IMR-90 (cell line): ENCODE data around the gene RAD23B. TPM values are rescaled to one million over a fixed set of nuclear protein-coding genes. Genes with fewer than 3 reads are reported as not detected.

Experiments
- ATAC-seq: fragments of 200-7000 bp; cut with Tn5 transposase; 2 replicates; pipeline ENCODE4 v1.9.1; 2020; ENCODE audit warnings: low read depth, mild to moderate bottlenecking, moderate library complexity
- BruUV-seq: library from RNA; stranded (reverse); fragments of 400-500 nt; replicated peaks from 2 replicates; lab custom pipeline; 2021; lab: Mats Ljungman, UMichigan
- CTCF ChIA-PET: fragments of 300-600 bp; formaldehyde crosslinking; extraction: SDS; loops from one replicate; lab custom pipeline; 2021; ENCODE audit warnings: antibody characterized with exemption; lab: Yijun Ruan, JAX
- POLR2A ChIA-PET: fragments of 300-600 bp; sonication (Branson Sonifier 250); formaldehyde crosslinking; loops from one replicate; lab custom pipeline; 2022; ENCODE audit warnings: antibody characterized with exemption; ENCODE audit not compliant: unreplicated experiment; lab: Charles Lee
- DNase-seq: peaks from one replicate; pipeline ENCODE4 v3.0.0; 2013
- H2AFZ ChIP-seq: replicated peaks from 2 replicates; pipeline ENCODE3; 2013; ENCODE audit warnings: low read length, mild to moderate bottlenecking; ENCODE audit not compliant: poor library complexity
- H2AK5ac ChIP-seq: 2 replicates; pipeline ENCODE4 v1.6.1; 2013; ENCODE audit warnings: low read depth, low read length, inconsistent platforms
- H2AK9ac ChIP-seq: replicated peaks from 2 replicates; pipeline ENCODE3; 2013; ENCODE audit warnings: mild to moderate bottlenecking, low read depth, low read length, moderate library complexity; ENCODE audit not compliant: poor library complexity
- H2BK120ac ChIP-seq: 2 replicates; pipeline ENCODE4 v1.6.1; 2013; ENCODE audit warnings: low read depth, low read length, inconsistent platforms
- H2BK15ac ChIP-seq: 3 replicates; pipeline ENCODE4 v1.6.1; 2013; ENCODE audit warnings: low read depth, low read length, inconsistent platforms
- H2BK20ac ChIP-seq: 2 replicates; pipeline ENCODE4 v1.6.1; 2013; ENCODE audit warnings: low read depth, mild to moderate bottlenecking, inconsistent platforms, low read length, moderate library complexity
- H2BK5ac ChIP-seq: 2 replicates; pipeline ENCODE4 v1.6.1; 2013; ENCODE audit warnings: mild to moderate bottlenecking, low read depth, low read length, inconsistent platforms; ENCODE audit not compliant: poor library complexity, severe bottlenecking
- H3K14ac ChIP-seq: replicated peaks from 2 replicates; pipeline ENCODE4 v1.6.1; 2013; ENCODE audit warnings: low read depth, low read length, inconsistent platforms
- H3K18ac ChIP-seq: 2 replicates; pipeline ENCODE4 v1.6.1; 2013; ENCODE audit warnings: low read depth, low read length, control low read depth
- H3K23ac ChIP-seq: 2 replicates; pipeline ENCODE4 v1.6.1; 2013; ENCODE audit warnings: low read depth, low read length, inconsistent platforms
- H3K27ac ChIP-seq: 2 replicates; pipeline ENCODE4 v1.5.1; 2013; ENCODE audit warnings: mild to moderate bottlenecking, control low read depth, low read length; ENCODE audit not compliant: insufficient read depth
- H3K27me3 ChIP-seq: 2 replicates; pipeline ENCODE4 v1.6.1; 2013; ENCODE audit warnings: low read length; ENCODE audit not compliant: control insufficient read depth, insufficient read depth
- H3K36me3 ChIP-seq: 2 replicates; pipeline ENCODE4 v1.6.1; 2013; ENCODE audit warnings: low read length, mixed read lengths; ENCODE audit not compliant: control insufficient read depth, insufficient read depth
- H3K4ac ChIP-seq: 2 replicates; pipeline ENCODE4 v1.6.1; 2013; ENCODE audit warnings: low read depth, low read length, inconsistent platforms
- H3K4me1 ChIP-seq: 2 replicates; pipeline ENCODE4 v1.6.1; 2013; ENCODE audit warnings: low read length, mixed read lengths; ENCODE audit not compliant: control insufficient read depth, insufficient read depth
- H3K4me2 ChIP-seq: 2 replicates; pipeline ENCODE4 v1.6.1; 2013; ENCODE audit warnings: low read depth, mild to moderate bottlenecking, control low read depth, low read length, moderate library complexity
- H3K4me3 ChIP-seq: 2 replicates; pipeline ENCODE4 v1.5.1; 2013; ENCODE audit warnings: low read depth, mild to moderate bottlenecking, control low read depth, low read length, moderate library complexity; ENCODE audit not compliant: insufficient read depth
- H3K56ac ChIP-seq: 2 replicates; pipeline ENCODE4 v1.6.1; 2013; ENCODE audit warnings: low read length, inconsistent platforms; ENCODE audit not compliant: insufficient read depth; ENCODE audit errors: extremely low read depth
- H3K79me1 ChIP-seq, 2 experiments: 2 replicates each; pipeline ENCODE4 v1.6.1; 2013; ENCODE audit warnings: low read length in 2 of 2, inconsistent platforms in 1 of 2, low read depth in 1 of 2
- H3K9ac ChIP-seq: 2 replicates; pipeline ENCODE4 v1.6.1; 2013; ENCODE audit warnings: low read depth, low read length, control low read depth
- H3K9me1 ChIP-seq: 2 replicates; pipeline ENCODE4 v1.6.1; 2013; ENCODE audit warnings: low read length, inconsistent platforms; ENCODE audit not compliant: insufficient read depth
- H3K9me3 ChIP-seq: 2 replicates; pipeline ENCODE4 v1.6.1; 2013; ENCODE audit warnings: low read length; ENCODE audit not compliant: control insufficient read depth, insufficient read depth
- H4K20me1 ChIP-seq: 2 replicates; pipeline ENCODE4 v1.6.1; 2013; ENCODE audit warnings: low read length, inconsistent platforms; ENCODE audit not compliant: insufficient read depth
- H4K5ac ChIP-seq: 2 replicates; pipeline ENCODE4 v1.6.1; 2013; ENCODE audit warnings: mild to moderate bottlenecking, low read depth, low read length, control low read depth
- H4K8ac ChIP-seq, 2 experiments: 2 replicates each; pipeline ENCODE4 v1.6.1; 2013; ENCODE audit warnings: low read depth in 2 of 2, low read length in 2 of 2, control low read depth in 1 of 2, inconsistent platforms in 1 of 2
- H4K91ac ChIP-seq: 2 replicates; pipeline ENCODE4 v1.6.1; 2013; ENCODE audit warnings: low read depth, low read length, inconsistent platforms; ENCODE audit not compliant: insufficient read depth
- CTCF ChIP-seq: conservative IDR thresholded peaks from 2 replicates; pipeline ENCODE4 v1.5.1; 2012; ENCODE audit warnings: mild to moderate bottlenecking, low read depth, low read length, improper control_type of control experiment
- ELK1 ChIP-seq: fragments of 150-350 bp; IDR thresholded peaks from 2 replicates; pipeline ENCODE4 v1.6.1; 2016; ENCODE audit warnings: low read depth, mild to moderate bottlenecking, low read length, moderate library complexity, borderline replicate concordance
- FOS ChIP-seq: fragments of 150-350 bp; IDR thresholded peaks from 2 replicates; pipeline ENCODE4 v1.6.1; 2016; ENCODE audit warnings: low read depth, low read length
- MXI1 ChIP-seq: IDR thresholded peaks from 2 replicates; pipeline ENCODE4 v1.6.1; 2012; ENCODE audit warnings: low read depth, mild to moderate bottlenecking, low read length, moderate library complexity, borderline replicate concordance
- POLR2A ChIP-seq: IDR thresholded peaks from 2 replicates; pipeline ENCODE4 v1.6.1; 2012; ENCODE audit warnings: mild to moderate bottlenecking, low read depth, low read length
- WGBS, 2 experiments: methylation state at CpG; one replicate each; pipeline versions ENCODE4 v1.1.5 to v1.1.7; 2013; ENCODE audit warnings: missing lambda C conversion rate in 2 of 2; ENCODE audit not compliant: insufficient read length in 1 of 2; ENCODE audit errors: extremely low coverage in 2 of 2; 5-methylcytosine and 5-hydroxymethylcytosine counted together
- dilution Hi-C: fragments of 300-500 bp; cut with HindIII; formaldehyde crosslinking; loops from one replicate; pipeline ENCODE4 v1.14.3; 2018; ENCODE audit warnings: low sequenced_read_pairs; ENCODE audit not compliant: unreplicated experiment
- in situ Hi-C: fragments of 300-500 bp; cut with MboI; formaldehyde crosslinking; loops from 3 replicates; pipeline ENCODE4 v1.14.3; 2019; ENCODE audit warnings: low sequenced_read_pairs, inconsistent platforms, mixed read lengths
- intact Hi-C: fragments of 100-400 bp; cut with micrococcal nuclease; formaldehyde crosslinking; loops from 2 replicates; pipeline ENCODE4 v1.10.0; 2022
- polyA plus RNA-seq, 3 experiments: library from polyadenylated mRNA; depleted of rRNA; stranded (reverse); fragments of >200 nt; gene quantifications; 2 replicates each; pipeline ENCODE4 v1.2.3, GENCODE V29; 2012; ENCODE audit warnings: low replicate concordance in 1 of 3
- total RNA-seq: library from RNA; depleted of rRNA; stranded (reverse); fragments of >200 nt; gene quantifications from 2 replicates; pipeline ENCODE4 v1.2.3, GENCODE V29; 2012

The RAD23B gene
- total and polyA plus RNA-seq, 2 of the 4 experiments (the other 2 are of a cell fraction) = 126 to 148 TPM

GRCh38 chr9:107334103-107334776 is 51.2 kb downstream of the RAD23B start:
- Histone ChIP-seq H3K36me3 (peaks cover 49% of the 10 kb centered on the region), H3K4me2 (no peak overlapping the region), H2BK5ac (no peak overlapping the region), H4K8ac (no peak overlapping the region), H3K4me3 (no peak overlapping the region), H4K20me1 (peaks cover 21% of the 10 kb centered on the region; the same call in 1 of the 2 replicates), H3K4ac (no peak overlapping the region), H4K91ac (no peak overlapping the region), H3K18ac (no peak overlapping the region), H2BK120ac (no peak overlapping the region), H3K27ac (no peak overlapping the region), H3K9me1 (peaks cover 11% of the 10 kb centered on the region; the same call in 1 of the 2 replicates), H2BK20ac (no peak overlapping the region), H3K9ac (no peak overlapping the region), H2AFZ (no peak overlapping the region), H3K23ac (no peak overlapping the region), H3K4me1 (peaks cover 3% of the 10 kb centered on the region; the same call in 1 of the 2 replicates), H3K27me3 (no peaks in the 10 kb centered on the region), H4K5ac (no peak overlapping the region), H2BK15ac (no peak overlapping the region), H3K14ac (no peak overlapping the region), H3K9me3 (no peaks in the 10 kb centered on the region), H3K79me1 (peaks cover 11 to 60% of the 10 kb centered on the region in 2 experiments), H3K56ac (no peak overlapping the region), H2AK5ac (no peak overlapping the region), H2AK9ac (no peak overlapping the region)
- TF ChIP-seq CTCF = no peak
- TF ChIP-seq ELK1 = no peak
- no peak for TF ChIP-seq FOS
- TF ChIP-seq POLR2A = no peak
- no peak for TF ChIP-seq MXI1
- BruUV-seq = no TSS peak
- no CpG with 5 or more reads among the region's 4 CpGs for WGBS, 2 experiments
- DNase-seq (no peak), ATAC-seq (no peak)
- CTCF ChIA-PET = no interaction called here
- intact Hi-C loops = no loop called here
- POLR2A ChIA-PET = no interaction called here
- dilution Hi-C loops = no loop called here
- in situ Hi-C loops = no loop called here
